ENCODE measurements around the gene FOXO6. TPM values are rescaled to one million over a fixed set of nuclear protein-coding genes. Genes with fewer than 3 reads are reported as not detected.

The FOXO6 gene
- total RNA-seq, 1 donor from 2014 or later, result 5.7 TPM

- no peak for TF ChIP-seq CTCF (IDR thresholded peaks at IDR 0.05)
- Histone ChIP-seq H3K36me3 (no peaks in the 10 kb centered on the region), H3K4me1 (peaks cover 12 to 25% of the 10 kb centered on the region in 2 donors), H3K9me3 (no peaks in the 10 kb centered on the region), H3K27me3 (no peaks in the 10 kb centered on the region), H3K27ac (peak overlapping the region; percentile 98), H3K4me3 (peak overlapping the region; percentile 65 to 71)
- peak in 1 of 2 donors; percentile 78 for DNase-seq (ENCODE audit: low spot score in 2 of 2)
- intact Hi-C loops (cut with DNase I), result loop anchor here (5.0 to 10.0 kb wide), 2 partner anchors 119 to 228 kb away; no protein-coding TSS in a partner anchor
These were observed 22.0 kb downstream of the FOXO6 start for GRCh38 chr1:41383094-41383852.

GRCh38 chr1:41384579-41384978, 23.3 kb downstream of the FOXO6 start:
- no peaks in the 10 kb centered on the region for H3K27me3 ChIP-seq
- H3K27ac ChIP-seq, result no peak overlapping the region
- H3K4me1 ChIP-seq, result peaks cover 10 to 29% of the 10 kb centered on the region in 2 donors
- no peaks in the 10 kb centered on the region for H3K9me3 ChIP-seq
- no peak overlapping the region for H3K4me3 ChIP-seq
- intact Hi-C loops (cut with DNase I), result loop anchor here (5.0 to 10.0 kb wide), 2 partner anchors 118 to 230 kb away; no protein-coding TSS in a partner anchor
- no peak for TF ChIP-seq CTCF (IDR thresholded peaks at IDR 0.05)
- no peaks in the 10 kb centered on the region for H3K36me3 ChIP-seq
- no peak for DNase-seq (ENCODE audit: low spot score in 2 of 2)

GRCh38 chr1:41385398-41386195, 24.4 kb downstream of the FOXO6 start:
- Histone ChIP-seq H3K4me3 (no peak overlapping the region), H3K27ac (no peak overlapping the region), H3K27me3 (no peaks in the 10 kb centered on the region), H3K36me3 (no peaks in the 10 kb centered on the region), H3K9me3 (no peaks in the 10 kb centered on the region), H3K4me1 (peaks cover 2 to 19% of the 10 kb centered on the region in 2 donors)
- DNase-seq (ENCODE audit: low spot score in 2 of 2), result no peak
- intact Hi-C loops (cut with DNase I), result loop anchor here (5.0 to 10.0 kb wide), 2 partner anchors 33 to 231 kb away; no protein-coding TSS in a partner anchor
- no peak for TF ChIP-seq CTCF (IDR thresholded peaks at IDR 0.05)

GRCh38 chr1:41386196-41386663, 25.0 kb downstream of the FOXO6 start:
- DNase-seq (ENCODE audit: low spot score in 2 of 2), result no peak
- H3K4me3 ChIP-seq, result no peak overlapping the region
- H3K36me3 ChIP-seq, result no peaks in the 10 kb centered on the region
- H3K9me3 ChIP-seq, result no peaks in the 10 kb centered on the region
- intact Hi-C loops (cut with DNase I), result loop anchor here (5.0 to 10.0 kb wide), 2 partner anchors 34 to 231 kb away; no protein-coding TSS in a partner anchor
- TF ChIP-seq CTCF (IDR thresholded peaks at IDR 0.05), result no peak
- H3K27me3 ChIP-seq, result no peaks in the 10 kb centered on the region
- H3K27ac ChIP-seq, result no peak overlapping the region
- H3K4me1 ChIP-seq, result peaks cover 0 to 15% of the 10 kb centered on the region in 2 donors

- Histone ChIP-seq H3K27me3 (no peaks in the 10 kb centered on the region), H3K4me1 (peaks cover 0 to 15% of the 10 kb centered on the region in 2 donors), H3K4me3 (no peak overlapping the region), H3K36me3 (no peaks in the 10 kb centered on the region), H3K27ac (peak overlapping the region in 1 of 2 donors; percentile 17), H3K9me3 (no peaks in the 10 kb centered on the region)
- intact Hi-C loops (cut with DNase I), result loop anchor here (5.0 to 10.0 kb wide), 2 partner anchors 35 to 233 kb away; no protein-coding TSS in a partner anchor
- no peak for TF ChIP-seq CTCF (IDR thresholded peaks at IDR 0.05)
- peak in 1 of 2 donors; percentile 85 for DNase-seq (ENCODE audit: low spot score in 2 of 2)
These were observed 26.4 kb downstream of the FOXO6 start for GRCh38 chr1:41387667-41388091.
